HG03558 (cell line): ENCODE data around the gene ZNF132.
A peak's percentile ranks its signal among the peaks of the same experiment; 100 is the strongest.
"Not testable (repeated sequence)": the region's sequence is repeated elsewhere in the genome, so short reads cannot be mapped to it uniquely, and the experiment has no call there.

Experiments
- ATAC-seq: cut with Tn5 transposase; IDR thresholded peaks from one replicate; pipeline ENCODE4 v1.9.1; 2021; ENCODE audit warnings: moderate number of reproducible peaks; ENCODE audit not compliant: unreplicated experiment; ENCODE audit errors: extremely low read depth

The ZNF132 gene

DNA sequence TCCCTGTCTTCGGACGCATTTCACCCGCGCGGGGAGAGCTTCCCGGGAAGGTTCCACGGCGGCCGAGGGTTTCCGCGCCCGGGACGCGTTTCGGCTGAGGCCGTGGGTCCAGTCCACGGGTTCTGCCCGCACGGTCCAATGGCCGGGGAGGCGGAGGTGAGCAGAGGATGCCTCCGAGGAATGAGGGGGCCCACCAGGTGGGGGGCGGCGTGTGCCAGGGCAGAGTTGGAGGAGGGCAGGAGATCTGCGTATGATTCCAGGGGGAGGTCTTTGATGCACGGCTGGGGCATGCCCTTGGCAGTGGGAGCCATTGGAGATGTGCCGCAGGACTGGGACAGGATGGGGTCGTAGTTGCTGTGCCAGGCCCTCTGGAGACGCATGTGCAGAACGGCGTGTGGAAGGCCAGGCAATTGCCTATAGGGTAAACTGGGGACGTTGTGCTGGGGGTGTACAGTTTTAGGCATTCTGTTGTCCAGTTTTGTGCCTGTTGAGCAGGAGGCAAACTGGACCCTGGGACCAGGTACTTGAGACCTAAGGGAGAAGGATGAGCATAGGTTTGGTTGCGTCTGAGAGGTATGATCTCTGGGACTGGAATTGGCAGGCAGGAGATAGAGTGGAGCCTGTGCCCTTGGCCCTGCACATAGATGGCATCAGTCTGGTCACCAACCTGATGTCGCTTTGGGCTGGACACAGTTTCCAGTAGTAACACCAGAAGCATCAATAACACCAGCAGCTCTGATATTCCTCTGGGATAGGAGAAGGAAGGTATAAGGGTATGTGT, 30.8 kb downstream of the ZNF132 start:
- ATAC-seq, result no peak

DNA sequence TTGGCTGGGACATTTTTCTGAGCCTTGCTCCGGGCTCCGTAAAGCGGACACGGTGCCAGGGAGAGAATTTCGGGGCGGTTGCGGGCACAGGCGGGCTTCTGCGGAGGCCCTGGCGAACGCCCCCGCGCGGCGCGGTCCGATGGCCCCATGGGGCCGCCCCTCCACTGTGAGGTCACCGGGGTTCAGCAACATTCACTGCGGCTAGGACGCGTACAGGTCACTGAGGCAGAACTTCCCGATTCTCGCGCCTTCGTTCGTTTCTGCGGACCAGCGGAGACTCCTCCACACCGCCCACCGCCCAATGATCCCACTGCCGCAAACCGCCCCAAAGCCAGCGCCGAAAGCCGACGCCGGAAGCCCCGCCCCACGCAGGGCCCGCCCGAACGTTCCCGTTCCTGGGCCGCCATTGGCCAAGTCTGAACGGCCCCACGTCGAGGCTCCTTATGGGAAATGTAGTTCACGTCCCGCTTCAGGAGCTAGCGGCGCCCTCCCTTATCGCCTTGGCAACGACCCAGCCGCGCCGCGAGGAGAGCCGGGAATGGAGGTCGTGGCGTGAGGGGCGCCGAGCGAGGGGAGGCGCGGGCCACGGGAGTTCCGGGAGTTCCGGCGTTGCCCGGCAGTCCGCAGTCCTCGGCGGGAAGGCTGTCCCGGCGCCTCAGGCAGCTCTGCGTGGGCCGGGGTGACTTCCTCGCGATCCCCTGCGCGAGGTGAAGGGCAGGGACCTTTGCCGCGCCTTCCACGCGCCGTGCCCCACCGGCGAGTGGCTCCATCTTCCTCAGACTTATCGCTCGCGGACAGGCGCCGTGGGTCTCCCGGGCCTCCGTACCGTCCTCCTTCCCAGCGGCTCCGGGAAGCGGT, 31.6 kb downstream of the ZNF132 start, which contains the start of gene ZNF584:
ZNF584 (plus strand) TSS at position 498 of the 858 bp plus-strand sequence. CDS start 499 bp downstream, outside the sequence.
- peak; percentile 71 for ATAC-seq

DNA sequence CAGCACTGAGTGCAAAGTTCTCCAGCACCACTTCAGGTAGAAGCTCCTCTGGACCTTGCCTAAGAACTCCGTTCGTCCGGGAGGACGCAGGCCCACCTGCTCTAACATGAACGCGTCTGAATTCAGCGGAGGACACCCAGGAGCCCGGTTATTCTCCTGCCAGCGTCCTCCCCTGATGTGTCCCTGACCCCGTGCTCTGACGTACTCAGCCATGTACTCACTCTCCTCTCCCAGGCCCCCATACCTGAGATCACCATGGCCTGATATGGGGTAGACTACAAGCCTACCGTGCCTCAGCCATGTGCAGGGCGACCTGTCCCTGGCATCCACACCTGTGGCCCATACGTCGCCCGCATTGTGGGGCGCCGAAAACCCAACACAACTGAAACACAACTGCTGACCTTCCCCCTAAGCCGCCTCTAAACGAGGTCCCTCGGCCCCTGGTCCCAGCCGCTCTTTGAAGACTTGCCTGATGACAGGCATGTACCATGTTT, 32.2 kb downstream of the ZNF132 start:
- ATAC-seq, result no peak

- no peak for ATAC-seq
Measured at GRCh38 chr19:58406818-58407657, 32.9 kb downstream of the ZNF132 start.

GRCh38 chr19:58403920-58404478, 36.0 kb downstream of the ZNF132 start:
- ATAC-seq, result not testable (repeated sequence)

GRCh38 chr19:58401840-58402421, 38.0 kb downstream of the ZNF132 start:
- ATAC-seq, result no peak

DNA sequence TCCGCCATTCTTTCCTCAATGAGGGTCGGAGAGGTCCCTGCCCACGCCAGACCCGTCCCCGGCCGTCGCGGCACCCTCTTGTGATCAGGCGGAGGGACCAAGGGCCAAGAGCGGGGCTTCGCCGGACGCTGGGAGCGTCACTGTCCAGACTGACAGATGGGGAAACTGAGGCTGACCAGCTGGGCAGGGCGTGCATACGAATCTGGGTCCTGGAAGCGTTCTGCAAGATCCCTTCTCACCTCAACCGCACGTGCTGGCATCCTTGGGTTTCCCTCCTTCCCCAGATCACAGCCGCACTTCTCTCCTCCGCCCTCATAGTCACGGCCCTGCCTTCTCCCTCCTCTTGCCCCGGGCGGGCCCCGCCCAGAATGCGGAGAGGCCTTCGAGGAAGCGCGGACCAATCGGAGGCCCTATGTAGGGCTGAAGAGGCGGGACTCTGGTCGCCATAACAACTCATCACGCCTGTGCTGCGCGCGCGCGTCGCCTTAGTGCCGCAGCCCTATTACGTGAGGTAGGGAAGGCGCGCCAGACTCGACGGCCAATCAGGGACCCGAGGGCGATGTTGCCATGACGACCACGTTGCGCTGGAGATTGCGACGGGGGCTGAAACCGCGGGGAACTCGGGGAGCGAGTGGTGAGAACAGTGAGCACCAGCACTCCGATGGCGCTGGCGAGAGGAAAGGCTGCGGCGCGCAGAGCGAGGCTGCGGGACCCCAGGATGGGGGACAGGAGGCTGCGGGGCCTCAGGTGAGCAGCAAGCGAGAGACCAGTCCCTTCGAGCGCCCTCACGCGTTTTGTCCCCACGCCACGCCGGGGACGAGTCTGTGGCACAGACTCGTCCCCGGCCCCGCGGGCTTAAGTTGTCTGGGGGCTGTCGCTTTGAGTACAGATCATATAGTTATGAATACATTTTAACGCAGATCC, 38.8 kb downstream of the ZNF132 start:
- peak; percentile 80 for ATAC-seq

- no peak for ATAC-seq
Measured at GRCh38 chr19:58400316-58400915, 39.5 kb downstream of the ZNF132 start.

GRCh38 chr19:58399903-58400302, 40.0 kb downstream of the ZNF132 start:
- no peak for ATAC-seq

- no peak for ATAC-seq
Measured at GRCh38 chr19:58398545-58398944, 41.4 kb downstream of the ZNF132 start.

GRCh38 chr19:58398087-58398486, 41.9 kb downstream of the ZNF132 start:
- no peak for ATAC-seq

DNA sequence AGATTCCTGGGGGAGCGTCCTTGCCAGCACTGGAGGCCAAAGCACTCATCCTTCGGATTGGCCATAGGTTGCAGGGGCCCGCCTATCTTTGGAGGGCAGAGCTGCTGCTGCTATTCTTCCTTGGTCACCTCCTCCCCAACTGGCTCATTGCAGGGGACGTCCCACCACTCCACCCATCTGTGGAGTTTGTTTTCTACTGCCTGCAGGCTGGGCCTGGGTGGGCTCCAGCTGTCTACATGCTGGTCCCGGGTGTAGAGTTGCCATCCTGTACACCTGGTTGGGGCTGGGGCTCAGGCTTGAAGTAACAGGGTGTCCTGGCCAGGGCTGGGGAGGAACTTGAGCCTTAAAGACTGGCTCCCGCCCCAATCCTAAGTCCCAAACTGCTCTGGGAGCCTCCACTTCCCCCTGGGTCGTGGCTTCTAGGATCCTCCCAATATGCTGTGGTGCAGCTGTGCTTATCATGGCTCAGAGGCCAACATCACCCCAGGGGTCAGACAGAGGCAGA, 42.4 kb downstream of the ZNF132 start:
- ATAC-seq, result no peak

DNA sequence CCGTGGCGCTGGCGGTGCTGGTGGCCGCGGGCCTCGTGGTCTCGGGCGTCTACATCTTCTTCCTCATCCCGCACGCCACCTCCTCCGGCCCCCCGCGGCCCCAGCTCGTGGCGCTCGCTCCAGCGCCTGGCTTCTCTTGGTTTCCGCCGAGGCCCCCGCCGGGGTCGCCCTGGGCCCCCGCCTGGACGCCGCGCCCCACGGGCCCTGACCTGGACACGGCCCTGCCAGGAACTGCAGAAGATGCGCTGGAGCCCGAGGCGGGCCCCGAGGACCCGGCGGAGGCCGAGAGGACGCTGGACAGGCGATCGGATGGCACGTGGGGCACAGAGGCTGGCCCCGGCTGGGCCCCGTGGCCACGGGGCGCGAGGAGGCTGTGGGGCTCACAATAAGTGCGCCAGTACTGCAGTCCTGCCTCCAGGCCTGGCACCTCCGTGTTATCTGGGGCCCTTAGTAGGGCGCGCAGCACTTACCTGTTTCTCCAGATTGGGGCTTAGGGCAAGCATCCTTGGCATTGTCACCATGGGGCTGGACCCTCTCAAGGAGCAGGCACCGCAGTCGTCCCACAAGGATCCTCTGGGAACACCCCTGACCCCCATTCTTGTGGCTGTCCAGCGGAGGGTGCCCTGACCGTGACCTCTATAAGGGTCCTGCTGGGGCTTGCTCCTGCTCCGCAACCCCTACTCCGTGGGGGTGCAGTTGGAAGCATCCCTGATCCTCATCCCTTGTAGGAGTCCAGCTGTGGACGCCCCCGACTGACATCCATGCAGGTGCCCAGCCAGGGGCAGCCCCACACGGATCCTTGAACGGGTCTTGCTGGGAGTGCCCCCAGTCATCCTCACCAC, 43.0 kb downstream of the ZNF132 start:
- ATAC-seq, result no peak

DNA sequence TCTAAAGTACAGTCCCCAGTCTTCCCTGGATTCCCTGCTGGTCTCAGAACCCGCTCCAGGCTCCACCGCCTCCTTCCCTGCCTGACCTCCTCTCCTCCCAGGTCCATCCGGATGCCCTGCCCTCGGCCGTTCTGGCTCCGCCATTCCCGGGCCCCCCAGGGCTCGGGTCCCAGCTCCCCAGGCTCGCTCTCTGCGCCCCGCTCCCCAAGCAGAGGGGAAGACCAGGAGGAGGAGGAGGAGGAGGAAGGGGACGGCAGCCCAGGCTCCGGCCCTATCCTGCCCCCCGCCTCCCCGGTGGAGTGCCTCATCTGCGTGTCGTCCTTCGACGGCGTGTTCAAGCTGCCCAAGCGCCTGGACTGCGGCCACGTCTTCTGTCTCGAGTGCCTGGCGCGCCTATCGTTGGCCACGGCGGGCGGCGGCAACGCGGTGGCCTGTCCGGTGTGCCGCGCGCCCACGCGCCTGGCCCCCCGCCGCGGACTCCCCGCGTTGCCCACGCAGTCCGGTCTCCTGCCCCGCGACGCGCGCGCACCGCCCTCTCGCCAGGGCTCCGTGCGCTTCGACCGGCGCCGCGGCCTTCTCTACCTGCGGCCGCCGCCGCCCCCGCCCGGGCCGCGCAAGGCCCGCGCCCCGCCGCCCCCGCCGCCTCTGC, 43.9 kb downstream of the ZNF132 start:
- no peak for ATAC-seq

DNA sequence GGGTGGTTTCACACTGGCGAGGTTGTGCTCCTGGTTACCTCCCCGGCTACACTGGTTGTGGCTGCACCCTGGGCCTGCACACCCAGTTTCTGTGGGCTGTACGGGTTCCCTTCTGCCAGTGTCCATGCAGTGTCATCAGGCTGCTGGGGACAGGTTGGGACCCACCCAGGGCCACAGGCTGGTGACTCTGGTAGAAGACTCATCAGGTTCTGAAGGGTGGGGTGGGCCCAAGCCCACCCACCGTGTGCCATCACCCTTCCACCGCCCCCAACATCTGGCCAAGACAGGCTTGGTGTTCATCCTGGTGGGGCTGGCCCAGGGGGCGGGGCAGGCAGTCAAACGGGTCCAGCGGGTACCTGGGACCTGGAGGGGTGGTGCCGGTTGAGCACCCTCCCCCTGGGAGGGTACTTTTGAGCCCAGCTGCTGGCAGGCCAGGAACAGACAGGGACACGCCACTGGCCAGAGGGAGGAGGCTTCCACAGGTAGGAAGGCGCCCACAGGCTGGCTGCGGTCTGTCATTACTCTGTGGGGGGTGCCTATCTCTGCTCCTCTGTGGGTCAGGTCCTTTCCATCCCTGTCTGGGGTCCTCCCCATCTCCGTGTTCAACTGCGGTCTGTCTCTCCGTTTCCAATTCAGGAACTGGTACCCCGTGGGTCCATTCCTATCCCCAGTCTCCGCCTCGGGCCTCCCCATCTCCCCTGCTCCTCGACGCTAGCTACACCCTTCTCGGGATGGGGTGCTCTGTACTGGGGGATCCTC, 44.6 kb downstream of the ZNF132 start, which contains the start of gene RNF225:
RNF225 (plus strand) TSS at position 437 of the 759 bp plus-strand sequence. CDS start 434 bp downstream, outside the sequence.
- no peak for ATAC-seq

GRCh38 chr19:58394821-58395219, 45.1 kb downstream of the ZNF132 start:
- ATAC-seq, result no peak
